Stimulated activated CD8-positive, alpha-beta memory T cell treated with anti-CD3 and anti-CD28 coated beads, Interleukin-2, amount 100 ng/mL, for 48 hours (primary cell): Measurements from ENCODE around the gene CLEC4C.
"Not testable (repeated sequence)": the region's sequence is repeated elsewhere in the genome, so short reads cannot be mapped to it uniquely, and the experiment has no call there.

ENCODE experiments used
- DNase-seq, 2 donors: peaks; one replicate each; pipeline ENCODE4 v3.0.0-alpha.2; 2020; ENCODE audit warnings: low read depth in 2 of 2

CLEC4C gene, protein sequence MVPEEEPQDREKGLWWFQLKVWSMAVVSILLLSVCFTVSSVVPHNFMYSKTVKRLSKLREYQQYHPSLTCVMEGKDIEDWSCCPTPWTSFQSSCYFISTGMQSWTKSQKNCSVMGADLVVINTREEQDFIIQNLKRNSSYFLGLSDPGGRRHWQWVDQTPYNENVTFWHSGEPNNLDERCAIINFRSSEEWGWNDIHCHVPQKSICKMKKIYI

DNA sequence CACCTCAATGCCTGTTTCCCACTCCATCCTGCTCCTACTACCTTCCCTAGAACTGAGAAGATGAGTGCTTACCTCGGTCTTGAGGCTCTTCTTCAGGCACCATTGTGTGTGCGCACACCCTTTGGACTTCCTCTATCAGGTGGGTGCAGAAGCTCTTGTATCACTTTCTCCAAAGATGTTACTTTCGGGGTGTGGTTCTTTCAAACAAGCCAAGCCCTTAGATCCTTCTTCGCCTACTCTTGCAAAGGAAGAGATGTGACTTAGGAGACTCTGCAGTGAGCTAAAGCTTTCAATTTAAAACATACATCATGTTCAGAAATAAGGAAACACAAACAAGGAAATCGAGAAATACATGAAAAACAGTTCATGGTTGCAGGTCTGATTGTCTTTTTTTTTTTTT is at the start of gene CLEC4C:
Gene CLEC4C, minus strand, starts transcription at position 130 of the 400 bp plus-strand sequence. Its CDS starts 27 bp downstream, at position 103.
- no peak for DNase-seq

DNA sequence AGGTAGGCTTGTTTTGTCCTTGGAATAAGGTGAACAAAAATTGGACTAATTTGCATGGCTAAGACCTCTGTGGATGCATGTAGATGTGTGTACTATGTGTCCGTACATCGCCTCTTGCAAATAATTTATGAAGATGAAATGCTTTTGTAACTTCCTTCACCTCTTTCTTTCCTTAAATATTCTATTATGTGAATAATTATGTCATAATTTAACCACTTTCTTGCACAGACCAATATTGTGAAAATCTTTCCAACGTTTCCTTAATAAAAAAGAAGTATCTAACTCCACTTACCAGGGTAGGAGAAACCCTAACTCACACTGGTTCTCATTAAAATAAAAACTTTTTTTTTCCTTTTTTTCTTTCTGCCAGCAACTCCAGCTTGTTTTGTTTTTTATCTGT is 46.0 kb upstream of the CLEC4C start:
- no peak for DNase-seq

DNA sequence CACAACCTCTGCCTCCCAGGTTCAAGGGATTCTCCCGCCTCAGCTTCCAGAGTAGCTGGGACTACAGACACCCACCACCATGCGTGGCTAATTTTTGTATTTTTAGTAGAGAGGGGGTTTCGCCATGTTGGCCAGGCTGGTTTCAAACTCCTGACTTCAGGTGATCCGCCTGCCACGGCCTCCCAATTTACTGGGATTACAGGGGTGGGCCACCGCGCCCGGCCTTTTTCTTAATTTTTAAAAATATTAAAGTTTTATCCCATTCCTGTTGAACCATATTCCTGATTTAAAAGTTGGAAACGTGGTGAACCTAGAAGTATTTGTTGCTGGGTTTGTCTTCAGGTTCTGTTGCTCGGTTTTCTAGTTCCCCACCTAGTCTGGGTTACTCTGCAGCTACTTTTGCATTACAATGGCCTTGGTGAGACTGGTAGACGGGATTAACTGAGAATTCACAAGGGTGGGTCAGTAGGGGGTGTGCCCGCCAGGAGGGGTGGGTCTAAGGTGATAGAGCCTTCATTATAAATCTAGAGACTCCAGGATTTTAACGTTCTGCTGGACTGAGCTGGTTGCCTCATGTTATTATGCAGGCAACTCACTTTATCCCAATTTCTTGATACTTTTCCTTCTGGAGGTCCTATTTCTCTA is 41.8 kb upstream of the CLEC4C start, which contains the start of gene NANOG:
Gene NANOG, plus strand, starts transcription at position 519 of the 645 bp plus-strand sequence. CDS start 213 bp downstream, outside the sequence.
- not testable (repeated sequence) for DNase-seq

GRCh38 chr12:7788294-7788660 is 41.1 kb upstream of the CLEC4C start:
- no peak for DNase-seq

DNA sequence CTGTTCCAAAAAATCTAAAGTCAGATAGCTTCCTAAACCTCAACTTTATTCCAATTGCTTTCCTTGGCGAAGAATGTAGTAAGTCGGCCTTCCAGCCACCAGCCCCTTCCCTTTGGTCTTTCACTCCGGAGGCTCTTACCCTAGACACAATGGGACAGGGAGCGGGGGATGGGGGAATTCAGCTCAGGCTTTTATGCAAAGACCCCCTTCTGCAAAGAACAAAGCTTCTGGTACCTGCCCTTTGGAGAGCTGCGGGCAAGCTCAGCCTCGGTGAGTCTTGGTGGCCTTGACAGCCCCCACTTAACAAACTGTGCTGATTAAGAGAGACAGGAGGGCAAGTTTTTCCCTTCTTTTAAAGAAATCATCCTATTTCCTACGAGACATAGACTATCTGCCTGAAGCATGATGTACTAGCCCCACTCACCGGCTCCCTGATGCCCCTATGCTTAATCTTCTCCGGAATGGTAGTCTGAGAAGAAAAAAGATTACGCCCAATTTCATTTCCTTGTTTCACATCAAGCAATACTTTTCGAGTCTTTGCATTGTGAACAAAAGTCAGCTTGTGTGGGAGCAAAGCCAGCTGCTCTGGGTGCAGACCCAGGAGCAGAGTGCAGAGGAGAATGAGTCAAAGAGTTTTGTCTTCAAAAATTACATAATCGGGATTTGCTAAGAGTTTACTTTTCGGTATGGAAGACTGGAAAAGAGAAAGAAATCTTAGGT is 40.6 kb upstream of the CLEC4C start:
- DNase-seq, result no peak

DNA sequence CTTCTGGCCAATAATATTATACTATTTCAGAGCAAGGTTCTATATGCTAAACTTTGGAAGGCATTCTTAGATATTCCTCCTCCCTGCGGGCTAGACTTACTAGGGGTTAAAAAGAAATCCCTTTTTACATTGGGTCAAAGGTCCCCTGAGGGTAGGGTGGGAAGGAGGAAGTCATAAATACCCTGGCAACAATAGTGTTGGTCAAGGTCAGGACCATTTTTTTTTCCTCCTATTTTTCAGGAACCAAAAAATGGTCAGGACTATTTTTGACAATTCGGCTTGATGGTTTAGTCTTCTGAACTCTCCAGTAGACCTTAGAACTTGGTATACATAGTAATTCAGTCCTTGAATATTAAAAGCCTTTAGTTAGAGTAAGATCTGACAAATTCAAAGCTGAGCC is 37.5 kb upstream of the CLEC4C start:
- no peak for DNase-seq

DNA sequence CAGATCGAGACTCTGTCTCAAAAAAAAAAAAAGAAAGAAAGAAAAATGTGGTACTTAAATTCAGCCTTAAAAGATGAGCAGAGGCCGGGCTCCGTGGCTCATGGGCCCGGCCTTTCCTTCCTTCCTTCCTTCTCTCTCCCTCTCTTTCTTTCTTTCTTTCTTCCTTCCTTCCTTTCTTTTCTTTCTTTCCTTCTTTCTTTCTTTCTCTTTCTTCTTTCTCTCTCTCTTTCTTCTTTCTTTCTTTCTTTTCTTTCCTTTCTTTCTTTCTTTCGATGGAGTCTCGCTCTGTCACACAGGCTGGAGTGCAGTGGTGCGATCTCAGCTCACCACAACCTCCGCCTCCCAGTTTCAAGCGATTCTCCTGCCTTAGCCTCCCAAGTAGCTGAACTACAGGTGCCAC is 36.3 kb upstream of the CLEC4C start:
- not testable (repeated sequence) for DNase-seq

GRCh38 chr12:7782055-7782454 is 34.9 kb upstream of the CLEC4C start:
- DNase-seq, result no peak

DNA sequence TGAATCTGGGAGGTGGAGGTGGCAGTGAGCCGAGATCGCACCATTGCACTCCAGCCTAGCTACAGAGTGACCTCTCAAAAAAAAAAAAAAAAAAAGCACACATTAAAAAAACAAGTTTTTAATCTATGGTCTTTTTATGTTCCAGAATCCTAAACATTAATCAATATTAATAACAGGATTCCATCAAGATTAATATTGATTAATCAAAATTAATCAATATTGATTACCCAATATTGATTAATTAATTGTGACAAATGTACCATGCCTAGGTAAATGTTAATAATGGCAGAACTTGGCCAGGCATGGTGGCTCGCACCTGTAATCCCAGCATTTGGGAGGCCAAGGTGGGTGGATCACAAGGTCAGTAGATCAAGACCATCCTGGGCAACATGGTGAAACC is 34.1 kb upstream of the CLEC4C start:
- no peak for DNase-seq

DNA sequence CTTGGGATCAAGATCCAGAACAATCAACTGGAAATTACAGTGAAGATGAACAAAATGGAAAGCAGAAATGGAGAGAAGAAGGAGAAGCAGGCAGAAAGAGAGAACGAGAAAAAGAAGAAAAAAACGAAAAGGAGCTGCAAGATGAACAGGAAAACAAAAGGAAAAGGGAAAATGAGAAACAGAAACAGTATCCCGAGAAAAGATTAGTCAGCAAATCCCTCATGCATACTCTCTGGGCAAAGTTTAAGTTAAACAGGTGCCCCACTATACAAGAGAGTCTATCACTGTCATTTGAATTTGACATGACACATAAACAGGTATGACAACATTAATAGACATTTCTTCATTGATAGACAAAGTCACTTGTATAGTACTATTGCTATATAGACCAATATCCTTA is 22.8 kb upstream of the CLEC4C start:
- no peak for DNase-seq

DNA sequence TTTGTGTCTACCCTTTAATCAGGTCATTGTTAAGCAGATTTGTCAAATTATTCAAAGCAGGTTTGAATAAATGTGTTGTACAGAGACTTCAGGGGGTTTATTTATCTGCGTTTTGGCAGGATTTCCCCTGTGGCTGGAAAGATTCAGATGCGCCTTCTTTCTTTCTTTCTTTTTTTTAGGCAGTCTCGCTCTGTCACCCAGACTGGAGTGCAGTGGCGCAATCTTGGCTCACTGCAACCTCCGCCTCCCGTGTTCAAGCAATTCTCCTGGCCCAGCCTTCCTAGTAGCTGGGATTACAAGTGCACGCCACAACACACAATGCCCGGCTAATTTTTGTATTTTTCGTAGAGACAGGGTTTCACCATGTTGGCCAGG is 11.6 kb upstream of the CLEC4C start:
- no peak for DNase-seq

DNA sequence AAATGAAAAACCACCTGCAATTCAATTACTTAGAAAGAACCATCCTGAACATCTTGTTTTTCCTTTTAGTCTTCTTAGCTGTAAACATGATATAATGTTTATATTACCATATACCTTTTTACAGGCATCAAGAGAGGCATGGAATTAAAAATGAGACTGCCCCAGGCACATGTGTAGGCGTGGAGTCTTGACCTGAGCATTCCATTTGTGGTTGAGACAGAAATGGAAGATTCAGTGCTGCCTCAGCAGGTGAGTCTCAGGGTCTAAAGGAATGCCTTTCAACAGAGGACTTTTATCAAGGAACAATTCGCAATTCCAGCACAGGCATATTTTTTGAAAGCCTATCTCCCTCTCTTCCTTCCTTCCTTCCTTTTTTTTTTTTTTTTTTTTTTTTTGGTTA is 9.8 kb upstream of the CLEC4C start:
- no peak for DNase-seq

GRCh38 chr12:7755668-7756067 is 8.5 kb upstream of the CLEC4C start:
- not testable (repeated sequence) for DNase-seq

DNA sequence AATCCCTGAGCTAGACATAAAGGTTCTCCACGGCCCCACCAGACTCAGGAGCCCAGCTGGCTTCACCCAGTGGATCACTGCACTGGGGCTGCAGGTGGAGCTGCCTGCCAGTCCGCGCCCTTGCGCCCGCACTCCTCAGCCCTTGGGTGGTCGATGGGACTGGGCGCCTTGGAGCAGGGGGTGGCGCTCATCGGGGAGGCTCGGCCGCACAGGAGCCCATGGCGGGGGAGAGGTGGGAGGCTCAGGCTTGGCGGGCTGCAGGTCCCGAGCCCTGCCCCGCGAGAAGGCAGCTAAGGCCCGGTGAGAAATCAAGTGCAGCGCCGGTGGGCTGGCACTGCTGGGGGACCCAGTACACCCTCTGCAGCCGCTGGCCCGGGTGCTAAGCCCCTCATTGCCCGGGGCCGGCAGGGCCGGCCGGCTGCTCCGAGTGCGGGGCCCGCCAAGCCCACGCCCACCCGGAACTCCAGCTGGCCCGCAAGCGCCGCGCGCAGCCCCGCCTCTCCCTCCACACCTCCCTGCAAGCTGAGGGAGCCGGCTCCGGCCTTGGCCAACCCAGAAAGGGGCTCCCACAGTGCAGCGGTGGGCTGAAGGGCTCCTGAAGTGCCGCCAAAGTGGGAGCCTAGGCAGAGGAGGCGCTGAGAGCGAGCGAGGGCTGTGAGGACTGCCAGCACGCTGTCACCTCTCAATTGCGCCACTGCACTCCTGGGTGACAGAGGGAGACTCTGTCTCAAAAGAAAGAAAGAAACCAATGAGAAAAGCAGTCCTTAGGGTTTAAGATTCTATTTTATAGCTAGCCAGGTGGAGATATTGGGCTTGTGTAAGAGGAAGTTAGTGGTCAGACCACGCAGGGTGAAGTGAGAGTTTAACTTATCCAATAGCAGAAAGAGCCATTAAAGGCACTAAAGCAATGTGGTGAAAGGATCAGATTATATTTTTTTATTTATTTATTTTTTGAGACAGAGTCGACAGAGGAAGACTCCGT is 5.1 kb upstream of the CLEC4C start:
- not testable (repeated sequence) for DNase-seq

GRCh38 chr12:7751394-7751793 is 4.2 kb upstream of the CLEC4C start:
- no peak for DNase-seq

DNA sequence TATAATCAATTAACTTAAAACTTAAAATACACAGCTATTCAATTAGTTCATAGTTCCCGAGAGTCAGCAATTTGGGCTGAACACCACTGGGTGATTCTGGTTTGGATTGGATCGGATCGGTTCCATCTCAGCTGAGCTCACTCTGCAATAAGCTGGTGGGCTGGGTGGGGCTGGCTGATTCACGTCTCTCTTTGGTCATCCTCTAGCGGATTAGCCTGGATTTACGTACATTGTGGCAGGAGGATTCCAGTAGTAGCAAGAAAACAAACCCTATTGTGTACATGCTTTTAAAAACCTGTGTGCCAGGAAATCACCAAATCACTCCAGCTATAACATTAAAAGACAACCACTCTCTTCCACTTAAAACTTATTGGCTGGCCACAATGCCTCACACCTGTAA is 3.2 kb upstream of the CLEC4C start:
- no peak for DNase-seq

GRCh38 chr12:7749442-7749841 is 2.3 kb upstream of the CLEC4C start:
- no peak for DNase-seq

- no peak for DNase-seq
These were observed 1.7 kb upstream of the CLEC4C start for GRCh38 chr12:7748852-7749251.

GRCh38 chr12:7732993-7733392 is 14.2 kb downstream of the CLEC4C start:
- no peak for DNase-seq

DNA sequence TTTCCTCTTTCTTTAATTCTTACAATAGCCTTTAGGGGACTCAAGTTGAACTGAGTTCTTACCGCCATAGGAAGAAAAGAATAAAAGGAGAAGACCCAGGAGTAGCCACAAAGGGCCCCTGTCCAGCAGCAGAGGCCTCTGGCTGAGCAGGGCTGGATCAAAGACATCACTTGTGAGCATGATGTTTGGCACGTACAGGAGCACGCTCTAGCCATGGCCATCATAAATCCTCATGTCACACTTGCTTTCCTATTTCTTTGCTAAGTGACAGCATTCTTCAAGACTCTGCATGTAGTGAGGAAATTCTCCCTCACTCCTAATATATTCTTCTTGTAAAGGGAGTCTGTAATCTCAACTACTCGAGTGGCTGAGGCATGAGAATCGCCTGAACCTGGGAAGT is 15.7 kb downstream of the CLEC4C start:
- no peak for DNase-seq

DNA sequence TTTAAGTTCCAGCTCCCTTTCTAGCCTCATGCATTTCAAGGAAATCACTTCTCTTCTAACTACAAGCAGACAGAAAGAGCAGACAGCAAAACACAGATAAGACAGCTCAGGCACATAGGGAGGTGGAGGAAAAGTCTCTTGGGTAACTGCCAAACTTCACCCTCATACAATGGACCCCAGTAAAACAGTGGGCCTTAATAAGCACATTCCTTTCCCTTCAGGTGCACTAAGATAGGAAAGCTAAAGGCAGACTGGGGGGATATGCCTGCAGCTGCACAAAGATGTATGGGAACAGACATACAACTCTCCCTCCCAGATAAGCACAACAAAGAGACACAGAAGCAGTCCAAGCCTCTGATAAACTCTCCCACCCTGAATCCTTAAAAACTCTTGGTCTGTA is 16.2 kb downstream of the CLEC4C start:
- DNase-seq, result not testable (repeated sequence)

DNA sequence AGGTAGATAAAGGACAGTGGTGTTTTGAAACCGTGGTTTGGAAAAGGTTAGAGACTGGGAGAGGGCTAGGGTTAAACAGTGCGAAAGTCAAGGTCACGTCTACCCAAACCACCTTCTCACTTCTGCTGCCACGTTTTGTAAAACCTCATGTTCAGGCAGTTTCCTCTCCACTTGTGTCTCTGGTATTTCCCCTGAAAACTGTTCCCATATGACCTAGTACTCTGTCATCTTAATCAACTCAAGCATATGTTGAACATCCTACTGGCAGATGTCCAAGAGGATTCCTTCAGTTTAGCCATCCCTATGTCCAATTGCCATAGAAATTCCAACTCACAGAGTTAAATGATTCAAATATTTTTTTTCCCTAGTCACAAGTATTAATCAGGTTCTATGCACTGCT is 17.4 kb downstream of the CLEC4C start:
- DNase-seq, result no peak
